Right cardiac atrium (tissue), 5 donors: ENCODE measurements around the gene ZNF556. TPM values are rescaled to one million over a fixed set of nuclear protein-coding genes. Genes with fewer than 3 reads are reported as not detected.

ENCODE experiments used
- ATAC-seq, 2 donors: fragments of 200-7000 bp; cut with Tn5 transposase; one replicate each; pipeline versions ENCODE4 v1.8.0 to v1.9.1; 2020; ENCODE audit warnings: moderate library complexity in 2 of 2, mild to moderate bottlenecking in 1 of 2
- DNase-seq, 3 donors: peaks; one replicate each; pipeline ENCODE4 v3.0.0-alpha.2; 2020
- H3K27ac ChIP-seq: one replicate; pipeline ENCODE4 v1.5.1; 2013; ENCODE audit warnings: mild to moderate bottlenecking, low read length, control low read depth, moderate library complexity
- H3K27me3 ChIP-seq: one replicate; pipeline ENCODE4 v1.6.1; 2013; ENCODE audit not compliant: control insufficient read depth, insufficient read depth
- H3K4me1 ChIP-seq: one replicate; pipeline ENCODE4 v1.6.1; 2013; ENCODE audit warnings: low read length; ENCODE audit not compliant: control insufficient read depth, insufficient read depth
- H3K4me3 ChIP-seq: one replicate; pipeline ENCODE4 v1.5.1; 2013; ENCODE audit warnings: low read length, control low read depth
- H3K9me3 ChIP-seq: one replicate; pipeline ENCODE4 v1.6.1; 2013; ENCODE audit warnings: low read length; ENCODE audit not compliant: control insufficient read depth
- WGBS: extraction: QIAGEN DNeasy Blood & Tissue Kit; methylation state at CpG from one replicate; pipeline ENCODE4 v1.1.7; 2013; 5-methylcytosine and 5-hydroxymethylcytosine counted together
- intact Hi-C, 4 donors: fragments of 100-400 bp; cut with DNase I; formaldehyde crosslinking; loops; one replicate each; pipeline versions ENCODE4 v1.11.0 to v1.14.0; 2022 to 2023
- long read RNA-seq, 4 donors: library from polyadenylated mRNA; unstranded; transcript quantifications; one replicate each; pipeline ENCODE4 v2.0.0, GENCODE V29; 2020 to 2021
- polyA plus RNA-seq: library from polyadenylated mRNA; stranded (reverse); fragments of 200-250 nt; gene quantifications from one replicate; pipeline ENCODE4 v1.2.3, GENCODE V29; 2013
- total RNA-seq, 4 donors: library from RNA; stranded (reverse); fragmentation: NEBNext Ultra II Directional; extraction: Animal tissue kit (Norgen Biotek cat#: 25700); gene quantifications; one replicate each; pipeline ENCODE4 v1.2.1, GENCODE V29; 2021
- donor health status: healthy with polysubstance abuse.
- donor health status: DM: no; HTN: yes; CAD: no.
- donor health status: DM: no; HTN: no; CAD: no.
- donor health status: DM: no; HTN: yes; CAD: no; lungs with severe emphysema.
- donor health status: DM: yes; HTN: yes; CAD: no.

ZNF556 gene
- total RNA-seq (under 1 TPM in 1 of 4 donors, not detected in 3; 0.25 TPM), polyA plus RNA-seq (not detected)
- long read RNA-seq, donor 1, result 0 reads
- long read RNA-seq, donor 2, result 0 reads
- long read RNA-seq, donor 3, result 0 reads
- long read RNA-seq, donor 4, result 0 reads

DNA sequence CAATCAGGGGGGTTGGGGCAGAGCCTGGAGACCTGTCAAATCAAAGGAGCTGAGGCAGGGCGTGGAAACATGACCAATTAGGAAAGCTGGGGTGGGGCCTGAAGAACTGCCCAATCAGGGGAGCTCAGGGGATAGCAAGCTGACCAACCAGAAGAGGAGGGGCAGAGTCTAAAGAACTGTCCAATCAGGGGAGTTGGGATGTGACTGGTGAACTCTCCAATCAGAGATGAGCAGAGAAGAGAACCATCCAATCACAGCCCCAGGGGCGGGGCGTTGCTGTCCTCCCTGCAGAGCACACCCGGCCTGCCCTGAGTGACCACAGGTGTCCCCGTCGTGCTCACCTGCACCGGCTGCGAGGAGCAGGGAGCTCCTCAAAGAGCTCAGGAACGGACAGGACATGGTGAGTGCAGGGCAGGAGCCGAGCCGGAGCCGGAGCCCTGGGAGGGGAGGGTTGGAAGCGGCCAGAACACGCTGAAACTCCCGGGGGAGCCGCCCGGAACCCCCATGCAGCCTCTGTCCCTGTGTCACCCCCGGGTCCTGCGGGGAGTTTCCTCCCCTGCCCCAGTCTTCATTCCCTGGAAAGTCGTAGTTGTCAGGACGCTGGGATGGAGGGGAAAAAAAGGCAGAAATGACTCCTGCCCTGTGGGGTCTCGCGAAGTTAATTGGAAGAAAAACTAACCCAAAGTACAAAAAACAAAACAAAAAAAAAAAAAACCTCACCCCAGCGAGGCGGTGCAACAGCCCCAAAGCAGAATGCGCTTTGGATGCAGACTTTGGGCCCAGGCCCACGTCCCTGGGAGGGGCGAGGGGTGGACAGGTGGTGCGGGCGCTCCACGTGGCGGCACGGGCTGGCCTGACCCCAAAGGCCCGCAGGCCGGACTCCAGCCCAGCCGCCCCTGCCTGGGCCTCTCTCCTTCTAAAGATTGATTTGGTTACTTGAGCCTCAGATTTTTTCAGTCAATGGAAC lies at the start of gene ZNF556:
TSS of gene ZNF556 (plus strand) at position 311 of the 967 bp plus-strand sequence. CDS start at position 398, 87 bp downstream.
- DNase-seq (peak in 2 of 3 donors; percentile 28 to 57), ATAC-seq (peak; percentile 31 to 76)
- no peaks in the 10 kb centered on the region for H3K27me3 ChIP-seq
- H3K4me1 ChIP-seq, result no peaks in the 10 kb centered on the region
- no peaks in the 10 kb centered on the region for H3K9me3 ChIP-seq
- no peak within 1 kb of the TSS for H3K27ac ChIP-seq
- WGBS, result 81% methylated on average over 36 of the region's 36 CpGs
- intact Hi-C loops, result no loop called here
- no peak within 1 kb of the TSS for H3K4me3 ChIP-seq

DNA sequence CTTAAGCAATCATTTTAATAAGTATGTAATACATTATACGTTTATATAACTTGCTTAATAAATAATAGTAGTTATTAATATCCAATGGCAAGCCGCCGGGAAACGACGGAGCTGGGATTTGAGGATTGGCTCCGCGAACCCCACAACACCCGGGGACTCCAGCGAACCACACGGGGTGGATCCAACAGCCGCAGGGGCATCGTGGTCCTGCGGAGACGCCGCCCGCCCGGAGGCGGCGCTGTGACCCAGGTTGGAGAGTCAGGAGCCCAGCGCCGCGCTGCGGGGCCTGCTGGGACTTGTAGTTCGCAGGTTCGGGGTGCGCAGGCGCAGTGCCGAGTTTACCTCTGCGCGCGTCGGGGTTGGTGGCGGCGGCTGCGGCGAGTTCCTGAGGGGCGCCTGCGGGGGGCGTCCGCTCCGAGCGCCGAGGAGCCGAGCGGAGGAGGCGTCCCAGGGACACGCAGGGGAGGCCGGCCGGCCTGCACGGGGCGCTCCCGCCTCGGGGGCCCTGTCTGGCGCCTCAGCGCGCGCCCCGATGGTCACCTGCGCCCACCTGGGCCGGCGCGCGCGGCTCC lies 47.5 kb upstream of the ZNF556 start, which contains the start of gene ZNF554:
TSS of gene ZNF554 (plus strand) at position 329 of the 572 bp plus-strand sequence. CDS start at position 533, 204 bp downstream.
- Histone ChIP-seq H3K27me3 (no peaks in the 10 kb centered on the region), H3K4me3 (peak within 1 kb of the TSS; percentile 86), H3K4me1 (peaks cover 2% of the 10 kb centered on the region), H3K9me3 (no peaks in the 10 kb centered on the region), H3K27ac (no peak within 1 kb of the TSS)
- under 1% methylated on average over 64 of the region's 64 CpGs for WGBS
- DNase-seq, result peak; percentile 99 to 100 (median 99)
- intact Hi-C loops, result no loop called here
- ATAC-seq, result peak; percentile 94 to 95

DNA sequence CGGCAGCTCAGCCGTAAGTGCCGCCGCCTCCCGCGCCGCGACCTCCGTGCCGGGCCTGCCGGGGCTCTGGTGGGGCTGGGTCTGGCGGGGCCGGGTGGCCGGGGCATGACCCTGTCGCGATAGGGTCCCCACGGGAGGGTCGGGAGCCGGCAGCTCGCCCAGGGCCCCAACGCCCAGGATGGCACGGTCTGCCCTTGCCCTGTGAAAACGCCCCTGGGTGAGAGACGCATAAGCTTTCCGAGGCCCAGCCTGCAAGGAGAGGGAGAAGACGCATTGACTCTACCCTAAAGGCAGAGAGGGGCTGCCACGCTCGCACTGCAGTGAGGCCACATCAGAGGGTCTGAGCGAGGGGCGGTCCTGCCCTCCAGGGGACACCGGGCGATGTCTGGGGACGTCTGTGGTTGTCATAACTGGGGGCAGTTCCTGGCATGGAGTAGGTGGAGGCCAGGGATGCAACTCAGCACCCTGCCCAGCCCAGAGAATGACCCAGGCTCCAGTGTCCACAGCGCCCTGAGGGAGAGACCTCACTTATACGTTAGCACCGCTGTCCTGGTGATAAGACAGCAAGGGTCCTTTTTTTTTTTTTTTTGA lies 46.9 kb upstream of the ZNF556 start:
- H3K9me3 ChIP-seq, result no peaks in the 10 kb centered on the region
- peaks cover 2% of the 10 kb centered on the region for H3K4me1 ChIP-seq
- ATAC-seq (peak; percentile 15 to 20), DNase-seq (peak; percentile 42 to 71 (median 55))
- H3K4me3 ChIP-seq, result peak overlapping the region; percentile 86
- H3K27me3 ChIP-seq, result no peaks in the 10 kb centered on the region
- WGBS, result 2% methylated on average over 36 of the region's 36 CpGs
- H3K27ac ChIP-seq, result no peak overlapping the region
- intact Hi-C loops, result no loop called here

DNA sequence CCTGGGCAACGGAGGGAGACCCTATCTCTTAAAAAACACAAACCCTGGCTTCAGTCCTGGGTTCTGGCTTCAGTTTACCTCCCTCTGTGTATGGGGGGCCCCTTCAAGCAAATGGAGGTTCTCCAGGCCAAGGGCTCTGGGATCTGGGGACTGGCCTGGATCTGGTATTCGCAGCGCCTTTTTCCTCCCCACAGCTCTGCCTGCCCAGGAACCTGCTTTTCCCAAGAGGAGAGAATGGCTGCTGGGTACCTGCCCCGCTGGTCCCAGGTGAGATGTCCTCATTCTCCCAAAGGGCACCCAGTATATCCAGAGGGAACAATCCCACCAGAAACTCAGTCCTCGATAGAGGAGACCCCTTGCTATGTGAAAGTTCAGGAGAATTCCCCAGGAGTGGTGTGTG lies 44.3 kb upstream of the ZNF556 start:
- WGBS, result 93% methylated on average over 5 of the region's 5 CpGs
- Histone ChIP-seq H3K4me1 (peaks cover 2% of the 10 kb centered on the region), H3K27ac (no peak overlapping the region), H3K9me3 (no peaks in the 10 kb centered on the region), H3K27me3 (no peaks in the 10 kb centered on the region), H3K4me3 (no peak overlapping the region)
- intact Hi-C loops, result no loop called here
- ATAC-seq, result no peak
- DNase-seq, result peak in 1 of 3 donors; percentile 21

DNA sequence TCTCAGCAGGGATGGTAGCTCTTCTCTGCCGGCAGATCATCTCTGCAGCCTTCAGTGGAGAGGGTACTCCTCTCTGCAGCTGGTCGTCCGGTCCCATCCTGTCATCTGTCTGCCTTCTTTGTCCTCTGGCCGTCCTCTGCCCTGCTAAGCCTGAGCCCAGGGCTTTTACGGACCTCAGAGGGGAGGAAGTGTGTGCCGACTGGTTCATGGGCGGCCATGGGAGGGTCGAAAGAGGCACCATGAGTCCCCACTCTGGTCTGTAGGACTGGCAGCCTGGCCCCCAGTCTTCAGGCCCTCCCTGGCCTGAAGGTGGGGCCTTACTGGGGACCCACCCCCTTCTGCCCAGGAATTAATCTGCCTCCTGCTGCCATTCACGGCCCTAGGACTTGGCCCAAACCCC lies 43.5 kb upstream of the ZNF556 start:
- Histone ChIP-seq H3K4me3 (no peak overlapping the region), H3K27me3 (no peaks in the 10 kb centered on the region), H3K9me3 (no peaks in the 10 kb centered on the region), H3K27ac (no peak overlapping the region), H3K4me1 (peaks cover 2% of the 10 kb centered on the region)
- intact Hi-C loops, result no loop called here
- peak in 1 of 3 donors; percentile 33 for DNase-seq
- 71% methylated on average over 9 of the region's 9 CpGs for WGBS
- no peak for ATAC-seq

DNA sequence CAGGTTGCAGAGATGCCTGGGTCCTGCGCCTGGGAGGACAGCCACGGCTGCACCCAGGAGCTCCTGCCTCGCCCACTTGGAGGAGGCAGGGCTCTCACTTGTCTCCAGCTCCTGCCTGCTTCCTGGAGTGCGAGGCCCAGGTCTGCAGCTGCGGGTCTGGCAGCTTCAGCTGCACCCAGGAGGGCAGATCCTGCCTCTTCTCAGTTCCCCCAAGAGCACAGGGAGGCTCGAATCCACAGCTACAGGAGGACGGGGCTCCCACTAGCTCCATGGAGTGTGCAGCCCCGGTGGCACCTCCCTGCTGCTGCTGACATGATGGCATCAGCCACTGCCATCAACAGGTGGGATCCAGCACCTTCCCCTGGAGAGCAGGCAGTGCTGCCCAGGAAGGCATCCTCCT lies 43.0 kb upstream of the ZNF556 start:
- H3K9me3 ChIP-seq, result no peaks in the 10 kb centered on the region
- intact Hi-C loops, result no loop called here
- H3K27ac ChIP-seq, result no peak overlapping the region
- H3K4me3 ChIP-seq, result no peak overlapping the region
- no peaks in the 10 kb centered on the region for H3K27me3 ChIP-seq
- peaks cover 2% of the 10 kb centered on the region for H3K4me1 ChIP-seq
- 75% methylated on average over 8 of the region's 8 CpGs for WGBS
- no peak for ATAC-seq
- no peak for DNase-seq

DNA sequence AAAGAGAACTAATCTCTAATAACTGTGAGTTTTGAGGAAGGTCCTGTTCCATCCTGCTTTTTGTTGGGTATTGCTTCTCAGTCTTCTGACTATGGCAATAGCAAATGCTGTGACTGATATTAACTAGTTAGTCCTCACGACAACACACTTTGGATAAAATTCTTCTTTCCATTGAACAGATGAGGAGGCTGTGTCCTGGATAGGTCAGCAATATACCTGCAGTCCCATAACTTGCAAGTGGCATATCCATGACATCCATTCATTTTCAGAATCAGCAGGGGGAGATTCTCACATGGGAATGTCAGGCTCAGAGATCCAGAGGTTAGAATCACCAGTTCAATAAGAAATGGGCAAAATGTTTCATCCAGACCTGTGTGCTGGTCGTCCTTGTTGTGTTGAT lies 40.1 kb upstream of the ZNF556 start:
- Histone ChIP-seq H3K9me3 (no peaks in the 10 kb centered on the region), H3K27ac (no peak overlapping the region), H3K4me3 (no peak overlapping the region), H3K4me1 (no peaks in the 10 kb centered on the region), H3K27me3 (no peaks in the 10 kb centered on the region)
- DNase-seq (no peak), ATAC-seq (no peak)
- WGBS, result 98% methylated on average over 2 of the region's 2 CpGs
- intact Hi-C loops, result no loop called here

DNA sequence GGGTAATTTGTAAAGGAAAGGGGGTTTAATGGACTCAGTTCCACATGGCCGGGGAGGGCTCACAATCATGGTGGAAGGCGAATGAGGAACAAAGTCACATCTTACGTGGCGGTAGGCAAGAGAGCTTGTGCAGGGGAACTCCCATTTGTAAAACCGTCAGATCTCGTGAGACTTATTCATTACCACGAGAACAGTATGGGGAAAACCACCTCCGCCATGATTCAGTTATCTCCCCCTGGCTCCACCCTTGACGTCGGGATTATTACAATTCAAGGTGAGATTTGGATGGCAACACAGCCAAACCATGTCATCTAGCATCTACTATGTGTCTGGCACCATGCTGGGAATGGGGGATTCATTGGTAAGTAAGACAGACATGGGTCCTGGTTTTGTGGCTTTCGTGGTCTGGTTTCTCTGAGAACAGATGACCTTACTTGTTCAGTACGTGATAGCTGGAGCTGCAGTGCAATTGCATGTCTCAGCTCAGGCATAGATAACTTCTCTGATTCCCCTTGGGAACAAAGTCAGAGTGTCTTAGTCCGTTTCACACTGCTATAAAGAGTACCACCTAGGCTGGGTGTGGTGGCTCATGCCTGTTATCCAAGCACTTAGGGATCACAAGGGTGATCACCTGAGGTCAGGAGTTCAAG lies 39.2 kb upstream of the ZNF556 start:
- Histone ChIP-seq H3K4me3 (no peak overlapping the region), H3K4me1 (no peaks in the 10 kb centered on the region), H3K27ac (no peak overlapping the region), H3K27me3 (no peaks in the 10 kb centered on the region), H3K9me3 (peaks cover 8% of the 10 kb centered on the region)
- intact Hi-C loops, result no loop called here
- DNase-seq, result no peak
- WGBS, result 94% methylated on average over 13 of the region's 13 CpGs
- no peak for ATAC-seq

DNA sequence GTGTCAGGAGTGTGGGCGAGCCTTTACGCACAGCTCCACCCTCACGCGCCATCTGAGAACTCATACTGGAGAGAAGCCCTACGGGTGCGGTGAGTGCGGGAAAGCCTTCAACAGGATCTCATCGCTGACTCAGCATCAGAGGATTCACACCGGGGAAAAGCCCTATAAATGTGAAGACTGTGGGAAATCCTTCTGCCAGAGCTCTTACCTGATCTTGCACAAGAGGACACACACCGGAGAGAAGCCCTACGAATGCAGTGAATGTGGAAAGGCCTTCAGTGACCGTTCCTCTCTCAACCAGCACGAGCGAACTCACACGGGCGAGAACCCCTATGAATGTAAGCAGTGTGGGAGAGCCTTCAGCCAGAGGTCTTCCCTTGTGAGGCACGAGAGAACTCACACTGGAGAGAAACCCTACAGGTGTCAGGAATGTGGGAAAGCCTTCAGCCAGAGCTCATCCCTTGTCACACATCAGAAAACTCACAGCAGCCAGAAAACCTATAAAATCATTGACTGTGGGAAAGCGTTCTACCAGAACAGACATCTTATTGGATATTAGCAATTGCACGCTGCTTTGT lies 32.8 kb upstream of the ZNF556 start:
- WGBS, result 98% methylated on average over 19 of the region's 19 CpGs
- no peak for ATAC-seq
- peaks cover 28% of the 10 kb centered on the region for H3K9me3 ChIP-seq
- no peak for DNase-seq
- no peaks in the 10 kb centered on the region for H3K27me3 ChIP-seq
- no peak overlapping the region for H3K27ac ChIP-seq
- no peak overlapping the region for H3K4me3 ChIP-seq
- intact Hi-C loops, result no loop called here
- H3K4me1 ChIP-seq, result no peaks in the 10 kb centered on the region

DNA sequence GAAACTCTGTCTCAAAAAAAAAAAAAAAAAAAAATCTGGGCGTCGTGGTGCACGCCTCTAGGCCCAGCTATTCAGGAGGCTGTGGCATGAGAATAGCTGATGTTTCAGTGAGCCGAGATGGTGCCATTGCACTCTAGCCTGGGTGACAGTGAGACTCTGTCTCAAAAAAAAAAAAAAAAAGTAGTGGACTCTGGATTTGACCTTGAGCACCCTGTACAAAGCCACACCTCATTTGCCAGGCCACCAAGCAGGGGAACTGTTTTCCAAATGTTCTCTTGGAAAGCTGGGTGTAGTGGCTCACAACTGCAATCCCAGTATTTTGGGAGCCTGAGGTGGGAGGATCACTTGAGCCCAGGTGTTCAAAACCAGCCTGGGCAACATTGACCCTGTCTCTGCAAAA lies 29.7 kb upstream of the ZNF556 start:
- Histone ChIP-seq H3K4me3 (no peak overlapping the region), H3K27me3 (no peaks in the 10 kb centered on the region), H3K9me3 (peaks cover 25% of the 10 kb centered on the region), H3K27ac (no peak overlapping the region), H3K4me1 (peaks cover 4% of the 10 kb centered on the region)
- ATAC-seq, result no peak
- intact Hi-C loops, result no loop called here
- WGBS, result 88% methylated on average over 4 of the region's 4 CpGs
- no peak for DNase-seq
